ENCODE results near the gene CPSF6.
A peak's percentile ranks its signal among the peaks of the same experiment; 100 is the strongest.

CPSF6 gene

GRCh38 chr12:69243099-69244084 lies 4.0 kb downstream of the CPSF6 start:
- TF ChIP-seq ZFX (IDR thresholded peaks at IDR 0.05; ENCODE audit: borderline replicate concordance), result no peak
- TF ChIP-seq CTCF (IDR thresholded peaks at IDR 0.05), result no peak

GRCh38 chr12:69247268-69248018 lies 8.1 kb downstream of the CPSF6 start:
- TF ChIP-seq ZFX (IDR thresholded peaks at IDR 0.05; ENCODE audit: borderline replicate concordance) (no peak), CTCF (IDR thresholded peaks at IDR 0.05) (no peak)
- H3K27ac ChIP-seq, result peak overlapping the region; percentile 21

More at GRCh38 chr12:69243099-69244084, 4.0 kb downstream of the CPSF6 start:
- H3K27ac ChIP-seq, result no peak overlapping the region

- no peak for TF ChIP-seq ZFX (IDR thresholded peaks at IDR 0.05; ENCODE audit: borderline replicate concordance)
- no peak for TF ChIP-seq CTCF (IDR thresholded peaks at IDR 0.05)
- peak overlapping the region; percentile 3; the same call in 1 of the 2 replicates for H3K27ac ChIP-seq
Observed at GRCh38 chr12:69252033-69252432, 12.7 kb downstream of the CPSF6 start.

GRCh38 chr12:69254046-69254445 lies 14.7 kb downstream of the CPSF6 start:
- no peak overlapping the region for H3K27ac ChIP-seq
- TF ChIP-seq ZFX (IDR thresholded peaks at IDR 0.05; ENCODE audit: borderline replicate concordance), result no peak
- TF ChIP-seq CTCF (IDR thresholded peaks at IDR 0.05), result peak; percentile 90

- H3K27ac ChIP-seq, result no peak overlapping the region
- no peak for TF ChIP-seq ZFX (IDR thresholded peaks at IDR 0.05; ENCODE audit: borderline replicate concordance)
- TF ChIP-seq CTCF (IDR thresholded peaks at IDR 0.05), result no peak
Observed at GRCh38 chr12:69254862-69255261, 15.5 kb downstream of the CPSF6 start.

GRCh38 chr12:69258655-69259054 lies 19.3 kb downstream of the CPSF6 start:
- H3K27ac ChIP-seq, result no peak overlapping the region
- TF ChIP-seq CTCF (IDR thresholded peaks at IDR 0.05) (no peak), ZFX (IDR thresholded peaks at IDR 0.05; ENCODE audit: borderline replicate concordance) (no peak)

All from 22Rv1 (cell line).